SK-N-SH (cell line): Measurements from ENCODE around the gene SPIRE2. TPM values are rescaled to one million over a fixed set of nuclear protein-coding genes. Genes with fewer than 3 reads are reported as not detected.
"Not testable (repeated sequence)": the region's sequence is repeated elsewhere in the genome, so short reads cannot be mapped to it uniquely, and the experiment has no call there.

Source experiments
- CTCF ChIA-PET: fragments of 300-600, 350-600 bp; formaldehyde crosslinking; extraction: SDS; loops from one replicate; lab custom pipeline; 2021; lab: Yijun Ruan, JAX
- POLR2A ChIA-PET: fragments of 350-600 bp; sonication (Branson Sonifier 250); formaldehyde crosslinking; extraction: SDS; loops from one replicate; lab custom pipeline; 2020; ENCODE audit warnings: antibody characterized with exemption, inconsistent platforms; lab: Yijun Ruan, JAX
- DNase-seq: peaks from one replicate; pipeline ENCODE4 v3.0.0; 2012
- H2AFZ ChIP-seq: fragments of 200-600 bp; sonication (generic); 2 replicates; pipeline ENCODE4 v1.8.1; 2016; ENCODE audit warnings: antibody characterized with exemption, mild to moderate bottlenecking, low read depth
- H3F3A ChIP-seq: fragments of 200-600 bp; sonication (generic); replicated peaks from 2 replicates; pipeline ENCODE3; 2016; ENCODE audit warnings: antibody characterized with exemption, mild to moderate bottlenecking; ENCODE audit not compliant: insufficient read depth
- H3K27ac ChIP-seq, 2 experiments: fragments of 200-500 bp in 1 of 2; fragments of 200-600 bp in 1 of 2; sonication (Bioruptor generic) in 1 of 2; sonication (generic), shearing (Covaris generic) in 1 of 2; 2 replicates each; pipeline versions ENCODE4 v1.5.1 to v1.6.1; 2014 to 2016; ENCODE audit warnings: low read depth in 2 of 2, inconsistent platforms in 1 of 2, low read length in 1 of 2, mild to moderate bottlenecking in 1 of 2, mixed read lengths in 1 of 2
- H3K27me3 ChIP-seq: fragments of 200-600 bp; sonication (generic), shearing (Covaris generic); 2 replicates; pipeline ENCODE4 v1.6.1; 2016; ENCODE audit warnings: mixed run types; ENCODE audit not compliant: insufficient read depth
- H3K36me3 ChIP-seq, 2 experiments: fragments of 200-500 bp in 1 of 2; fragments of 200-600 bp in 1 of 2; sonication (Bioruptor generic) in 1 of 2; sonication (generic) in 1 of 2; replicated peaks in 1 of 2; 2 replicates each; pipeline versions ENCODE3 to v1.5.1; 2014 to 2016; ENCODE audit warnings: low read length in 1 of 2, mild to moderate bottlenecking in 1 of 2; ENCODE audit not compliant: insufficient read depth in 2 of 2, control insufficient read depth in 1 of 2
- H3K4me1 ChIP-seq, 2 experiments: fragments of 200-500 bp in 1 of 2; fragments of 200-600 bp in 1 of 2; sonication (Bioruptor generic) in 1 of 2; sonication (generic), shearing (Covaris generic) in 1 of 2; 2 replicates each; pipeline versions ENCODE4 v1.5.1 to v1.6.1; 2014 to 2016; ENCODE audit warnings: low read depth in 1 of 2, low read length in 1 of 2, mixed run types in 1 of 2; ENCODE audit not compliant: insufficient read depth in 2 of 2, control insufficient read depth in 1 of 2
- H3K4me2 ChIP-seq: fragments of 200-600 bp; sonication (generic), shearing (Covaris generic); 2 replicates; pipeline ENCODE4 v1.6.1; 2017; ENCODE audit warnings: mixed run types
- H3K4me3 ChIP-seq, 2 experiments: fragments of 200-500 bp in 1 of 2; fragments of 200-600 bp in 1 of 2; sonication (Bioruptor generic) in 1 of 2; sonication (generic), shearing (Covaris generic) in 1 of 2; 2 replicates each; pipeline versions ENCODE4 v1.5.1 to v1.8.1; 2014 to 2016; ENCODE audit warnings: low read depth in 2 of 2, inconsistent platforms in 1 of 2, low read length in 1 of 2, mild to moderate bottlenecking in 1 of 2, mixed read lengths in 1 of 2, moderate library complexity in 1 of 2
- H3K79me2 ChIP-seq: fragments of 200-600 bp; sonication (generic); 2 replicates; pipeline ENCODE4 v1.8.1; 2017; ENCODE audit warnings: mild to moderate bottlenecking; ENCODE audit not compliant: insufficient read depth
- H3K9ac ChIP-seq: fragments of 200-600 bp; sonication (generic); 2 replicates; pipeline ENCODE4 v1.6.1; 2017; ENCODE audit warnings: mixed run types
- H3K9me2 ChIP-seq: fragments of 200-600 bp; sonication (generic); 2 replicates; pipeline ENCODE4 v1.6.1; 2017; ENCODE audit warnings: mixed run types
- H3K9me3 ChIP-seq: fragments of 200-600 bp; sonication (generic); 2 replicates; pipeline ENCODE4 v1.6.1; 2017; ENCODE audit warnings: mixed run types, mild to moderate bottlenecking, moderate library complexity
- H4K20me1 ChIP-seq: fragments of 200-600 bp; sonication (generic); 2 replicates; pipeline ENCODE4 v1.6.1; 2017; ENCODE audit warnings: mild to moderate bottlenecking, mixed run types; ENCODE audit not compliant: insufficient read depth
- CHD2 ChIP-seq: fragments of 150-350 bp; IDR thresholded peaks from 2 replicates; pipeline ENCODE4 v1.6.1; 2018; ENCODE audit warnings: low read length; ENCODE audit not compliant: partially characterized antibody
- ELF1 ChIP-seq: IDR thresholded peaks from 2 replicates; pipeline ENCODE4 v1.4.0; 2012
- FOXJ3 ChIP-seq: sonication (generic); formaldehyde crosslinking; IDR thresholded peaks from 2 replicates; pipeline ENCODE4 v1.5.1; 2020; ENCODE audit warnings: mild to moderate bottlenecking, missing genetic modification reagents
- MAX ChIP-seq: IDR thresholded peaks from 2 replicates; pipeline ENCODE4 v1.4.0; 2012; ENCODE audit warnings: low read depth
- MXI1 ChIP-seq: IDR thresholded peaks from 2 replicates; pipeline ENCODE4 v1.6.1; 2012; ENCODE audit warnings: mild to moderate bottlenecking, low read depth, low read length, improper control_type of control experiment
- NRF1 ChIP-seq: IDR thresholded peaks from 2 replicates; pipeline ENCODE4 v1.6.1; 2012; ENCODE audit warnings: low read depth, mild to moderate bottlenecking, low read length
- SIN3A ChIP-seq: IDR thresholded peaks from 2 replicates; pipeline ENCODE4 v1.6.1; 2012; ENCODE audit warnings: low read depth, mild to moderate bottlenecking, low read length, moderate library complexity, borderline replicate concordance
- SMC3 ChIP-seq: IDR thresholded peaks from 2 replicates; pipeline ENCODE4 v1.6.1; 2012; ENCODE audit warnings: low read depth, low read length, improper control_type of control experiment
- TCF12 ChIP-seq: IDR thresholded peaks from 2 replicates; pipeline ENCODE4 v1.4.0; 2012
- USF1 ChIP-seq: IDR thresholded peaks from 2 replicates; pipeline ENCODE4 v1.4.0; 2012; ENCODE audit warnings: low read depth, borderline replicate concordance
- USF2 ChIP-seq: fragments of 150-350 bp; IDR thresholded peaks from 2 replicates; pipeline ENCODE4 v1.6.1; 2017; ENCODE audit warnings: antibody characterized with exemption, low read length, low read depth, borderline replicate concordance
- YY1 ChIP-seq: IDR thresholded peaks from 2 replicates; pipeline ENCODE4 v1.4.0; 2012; ENCODE audit warnings: low read depth, mild to moderate bottlenecking
- WGBS: methylation state at CpG from one replicate; pipeline ENCODE4 v1.1.6; 2017; ENCODE audit warnings: low lambda C conversion rate; 5-methylcytosine and 5-hydroxymethylcytosine counted together
- polyA plus RNA-seq, 3 experiments: library from polyadenylated mRNA; depleted of rRNA; stranded (reverse); fragments of >200 nt; gene quantifications; 2 replicates each; pipeline ENCODE4 v1.2.3, GENCODE V29; 2012
- TF ChIP-seq, protein P1 (sequence below): IDR thresholded peaks from 2 replicates; pipeline ENCODE4; 2012
- TF ChIP-seq, protein P2 (sequence below): IDR thresholded peaks from 2 replicates; pipeline ENCODE4 v1.4.0; 2012; ENCODE audit warnings: low read depth, borderline replicate concordance

The SPIRE2 gene
- polyA plus RNA-seq, 1 of the 3 experiments (the other 2 are of a cell fraction), result 15.3 TPM

GRCh38 chr16:89873972-89874689 is 45.9 kb downstream of the SPIRE2 start:
- 7% methylated on average over 20 of the region's 61 CpGs for WGBS
- peak overlapping the region; percentile 100; the same call in 1 of the 2 replicates for H3K9ac ChIP-seq
- peaks cover 23% of the 10 kb centered on the region for H3F3A ChIP-seq
- peaks cover 62% of the 10 kb centered on the region for H3K79me2 ChIP-seq
- no peaks in the 10 kb centered on the region for H3K27me3 ChIP-seq
- H4K20me1 ChIP-seq, result peaks cover 47% of the 10 kb centered on the region
- H2AFZ ChIP-seq, result no peak overlapping the region
- TF ChIP-seq ELF1 (no peak), TCF12 (no peak), USF2 (peak; percentile 64; the same call in 1 of the 2 replicates), USF1 (peak; percentile 87; the same call in 1 of the 2 replicates), FOXJ3 (CRISPR knock-in tag) (no peak), SMC3 (no peak), CHD2 (peak; percentile 53), SIN3A (no peak), YY1 (no peak), NRF1 (no peak), MAX (peak; percentile 95; the same call in 1 of the 2 replicates), MXI1 (peak; percentile 92)
- TF ChIP-seq, protein P1, sequence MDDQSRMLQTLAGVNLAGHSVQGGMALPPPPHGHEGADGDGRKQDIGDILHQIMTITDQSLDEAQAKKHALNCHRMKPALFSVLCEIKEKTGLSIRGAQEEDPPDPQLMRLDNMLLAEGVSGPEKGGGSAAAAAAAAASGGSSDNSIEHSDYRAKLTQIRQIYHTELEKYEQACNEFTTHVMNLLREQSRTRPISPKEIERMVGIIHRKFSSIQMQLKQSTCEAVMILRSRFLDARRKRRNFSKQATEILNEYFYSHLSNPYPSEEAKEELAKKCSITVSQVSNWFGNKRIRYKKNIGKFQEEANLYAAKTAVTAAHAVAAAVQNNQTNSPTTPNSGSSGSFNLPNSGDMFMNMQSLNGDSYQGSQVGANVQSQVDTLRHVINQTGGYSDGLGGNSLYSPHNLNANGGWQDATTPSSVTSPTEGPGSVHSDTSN, result no peak; the same call in 1 of the 2 replicates
- TF ChIP-seq, protein P2, sequence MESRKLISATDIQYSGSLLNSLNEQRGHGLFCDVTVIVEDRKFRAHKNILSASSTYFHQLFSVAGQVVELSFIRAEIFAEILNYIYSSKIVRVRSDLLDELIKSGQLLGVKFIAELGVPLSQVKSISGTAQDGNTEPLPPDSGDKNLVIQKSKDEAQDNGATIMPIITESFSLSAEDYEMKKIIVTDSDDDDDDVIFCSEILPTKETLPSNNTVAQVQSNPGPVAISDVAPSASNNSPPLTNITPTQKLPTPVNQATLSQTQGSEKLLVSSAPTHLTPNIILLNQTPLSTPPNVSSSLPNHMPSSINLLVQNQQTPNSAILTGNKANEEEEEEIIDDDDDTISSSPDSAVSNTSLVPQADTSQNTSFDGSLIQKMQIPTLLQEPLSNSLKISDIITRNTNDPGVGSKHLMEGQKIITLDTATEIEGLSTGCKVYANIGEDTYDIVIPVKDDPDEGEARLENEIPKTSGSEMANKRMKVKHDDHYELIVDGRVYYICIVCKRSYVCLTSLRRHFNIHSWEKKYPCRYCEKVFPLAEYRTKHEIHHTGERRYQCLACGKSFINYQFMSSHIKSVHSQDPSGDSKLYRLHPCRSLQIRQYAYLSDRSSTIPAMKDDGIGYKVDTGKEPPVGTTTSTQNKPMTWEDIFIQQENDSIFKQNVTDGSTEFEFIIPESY, result no peak
- peak overlapping the region; percentile 99 to 100 for H3K27ac ChIP-seq
- peaks cover 11 to 13% of the 10 kb centered on the region in 2 experiments for H3K4me1 ChIP-seq
- peak overlapping the region; percentile 81 to 98 for H3K4me3 ChIP-seq
- H3K4me2 ChIP-seq, result peak overlapping the region; percentile 89
- no peaks in the 10 kb centered on the region for H3K9me2 ChIP-seq
- CTCF ChIA-PET, result interaction anchor here (0.6 to 5.8 kb wide), 7 partner anchors 13 to 168 kb away, joined by 3 to 45 read pairs (median 4); partner anchors contain the start of gene TUBB3
- POLR2A ChIA-PET, result interaction anchor here (0.6 to 2.9 kb wide), 8 partner anchors 10 to 162 kb away, joined by 3 to 15 read pairs (median 4); partner anchors contain the start of genes SPIRE2 and TUBB3
- DNase-seq, result peak; percentile 98
- peaks cover 11 to 36% of the 10 kb centered on the region in 2 experiments for H3K36me3 ChIP-seq
- no peaks in the 10 kb centered on the region for H3K9me3 ChIP-seq

DNA sequence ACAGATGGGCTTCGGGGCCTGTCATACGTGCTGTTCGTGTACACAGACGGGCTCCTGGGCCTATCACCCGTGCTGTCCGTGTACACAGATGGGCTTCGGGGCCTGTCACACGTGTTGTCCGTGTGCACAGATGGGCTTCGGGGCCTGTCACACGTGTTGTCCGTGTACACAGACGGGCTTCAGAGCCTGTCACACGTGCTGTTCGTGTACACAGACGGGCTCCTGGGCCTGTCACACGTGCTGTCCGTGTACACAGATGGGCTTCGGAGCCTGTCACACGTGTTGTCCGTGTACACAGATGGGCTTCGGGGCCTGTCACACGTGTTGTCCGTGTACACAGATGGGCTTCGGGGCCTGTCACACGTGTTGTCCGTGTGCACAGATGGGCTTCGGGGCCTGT is 50.8 kb downstream of the SPIRE2 start:
- H3K9me3 ChIP-seq, H3K9me2 ChIP-seq, H3K4me3 ChIP-seq, H3K9ac ChIP-seq, DNase-seq, H2AFZ ChIP-seq, H3K27ac ChIP-seq, H3K4me1 ChIP-seq, H3K4me2 ChIP-seq, H3K27me3 ChIP-seq, POLR2A ChIA-PET: not testable (repeated sequence)
- Histone ChIP-seq H4K20me1 (peaks cover 86% of the 10 kb centered on the region), H3K36me3 (peaks cover 35 to 78% of the 10 kb centered on the region in 2 experiments), H3F3A (peaks cover 21% of the 10 kb centered on the region), H3K79me2 (peaks cover 94% of the 10 kb centered on the region)
- WGBS, result 98% methylated on average over 20 of the region's 28 CpGs
- CTCF ChIA-PET, result interaction anchor here (1.4 to 1.7 kb wide), 2 partner anchors 18 to 32 kb away, joined by 4 read pairs; no protein-coding TSS in a partner anchor
